Neural progenitor cell (in vitro differentiated cells): ENCODE data around the gene UBXN11. TPM values are rescaled to one million over a fixed set of nuclear protein-coding genes. Genes with fewer than 3 reads are reported as not detected.

Source experiments
- DNase-seq: peaks from one replicate; pipeline ENCODE4 v3.0.0-alpha.2; 2016; ENCODE audit warnings: low spot score
- H2AFZ ChIP-seq: fragments of 200-600 bp; sonication (generic); replicated peaks from 2 replicates; pipeline ENCODE4 v1.6.1; 2016; ENCODE audit warnings: antibody characterized with exemption
- H3F3A ChIP-seq: fragments of 200-600 bp; sonication (generic); 2 replicates; pipeline ENCODE4 v1.6.1; 2016; ENCODE audit warnings: antibody characterized with exemption, low read depth
- H3K27ac ChIP-seq: fragments of 200-600 bp; sonication (generic); 2 replicates; pipeline ENCODE4 v1.5.1; 2016; ENCODE audit warnings: mild to moderate bottlenecking
- H3K27me3 ChIP-seq: fragments of 200-600 bp; sonication (generic); 2 replicates; pipeline ENCODE4 v1.6.1; 2016; ENCODE audit warnings: mild to moderate bottlenecking, moderate library complexity
- H3K36me3 ChIP-seq: fragments of 200-600 bp; sonication (generic); 2 replicates; pipeline ENCODE4 v1.5.1; 2016
- H3K4me1 ChIP-seq: fragments of 200-600 bp; sonication (generic); 2 replicates; pipeline ENCODE4 v1.6.1; 2016; ENCODE audit warnings: mixed run types
- H3K4me2 ChIP-seq: fragments of 200-600 bp; sonication (generic); 2 replicates; pipeline ENCODE4 v1.6.1; 2016
- H3K4me3 ChIP-seq: fragments of 200-600 bp; sonication (generic); 2 replicates; pipeline ENCODE4 v1.5.1; 2016
- H3K79me2 ChIP-seq: fragments of 200-600 bp; sonication (generic); 2 replicates; pipeline ENCODE4 v1.6.1; 2016; ENCODE audit warnings: low read depth
- H3K9ac ChIP-seq: fragments of 200-600 bp; sonication (generic); 2 replicates; pipeline ENCODE4 v1.6.1; 2016
- H3K9me3 ChIP-seq: fragments of 200-600 bp; sonication (generic); 2 replicates; pipeline ENCODE4 v1.5.1; 2016; ENCODE audit warnings: low read depth
- H4K20me1 ChIP-seq: fragments of 200-600 bp; sonication (generic); 2 replicates; pipeline ENCODE4 v1.6.1; 2016; ENCODE audit warnings: low read depth
- H3K27ac Mint-ChIP-seq: 3 replicates; pipeline ENCODE4 v1.8.0; 2021; ENCODE audit warnings: mixed read lengths
- H3K27me3 Mint-ChIP-seq: 2 replicates; pipeline ENCODE4 v1.8.0; 2022; ENCODE audit warnings: low read depth, mild to moderate bottlenecking, inconsistent platforms, moderate library complexity, mixed read lengths; ENCODE audit not compliant: insufficient read depth
- H3K36me3 Mint-ChIP-seq: 3 replicates; pipeline ENCODE4 v1.8.0; 2021; ENCODE audit warnings: mixed read lengths
- H3K4me1 Mint-ChIP-seq: 3 replicates; pipeline ENCODE4 v1.8.0; 2021; ENCODE audit warnings: mixed read lengths
- H3K4me3 Mint-ChIP-seq: 3 replicates; pipeline ENCODE4 v1.8.0; 2021; ENCODE audit warnings: mild to moderate bottlenecking, moderate library complexity, mixed read lengths
- H3K9me3 Mint-ChIP-seq: 3 replicates; pipeline ENCODE4 v1.8.0; 2020; ENCODE audit warnings: mixed read lengths
- EZH2 ChIP-seq: fragments of 200-600 bp; sonication (generic); IDR thresholded peaks from 2 replicates; pipeline ENCODE4 v1.6.1; 2017; ENCODE audit warnings: antibody characterized with exemption, mild to moderate bottlenecking, moderate library complexity
- EZH2phosphoT487 ChIP-seq: fragments of 200-600 bp; sonication (generic); IDR thresholded peaks from 2 replicates; pipeline ENCODE4 v1.6.1; 2017; ENCODE audit warnings: antibody characterized with exemption
- total RNA-seq: library from RNA; depleted of rRNA; stranded (reverse); fragments of >200 nt; gene quantifications from 2 replicates; pipeline ENCODE4 v1.2.3, GENCODE V29; 2015; ENCODE audit warnings: low replicate concordance
- TF ChIP-seq, protein P1 (sequence below): fragments of 200-600 bp; sonication (generic); IDR thresholded peaks from 2 replicates; pipeline ENCODE4 v1.5.1; 2017; ENCODE audit warnings: antibody characterized with exemption, mild to moderate bottlenecking

UBXN11 gene
- total RNA-seq, 1 donor from 2014 or later: 5.9 TPM

DNA sequence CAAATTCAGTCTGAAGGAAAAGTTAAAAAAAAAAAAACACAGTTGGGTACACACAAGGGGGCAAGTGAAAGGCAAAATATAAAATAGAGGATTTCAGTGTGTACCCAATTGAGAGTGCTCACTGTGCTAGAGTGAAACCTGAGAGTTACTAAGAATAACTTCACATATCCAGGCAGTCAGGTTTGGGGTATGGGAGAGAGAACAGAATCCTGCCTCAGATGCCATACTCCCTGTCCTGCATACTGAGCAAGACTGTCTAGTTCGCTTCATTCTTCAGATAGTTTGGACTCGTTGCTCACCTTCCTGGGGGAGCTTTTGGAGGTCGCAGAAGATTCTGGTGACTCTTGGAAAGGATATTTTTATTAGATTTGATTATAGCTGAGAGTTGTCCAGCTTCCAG, 52.0 kb downstream of the UBXN11 start:
- H3K36me3 ChIP-seq: peaks cover 4% of the 10 kb centered on the region
- no peak for DNase-seq
- no peak overlapping the region for H3K4me2 ChIP-seq
- no peak overlapping the region for H3K27ac ChIP-seq
- Mint-ChIP-seq H3K4me1 (no peaks in the 10 kb centered on the region), H3K9me3 (peaks cover 7% of the 10 kb centered on the region), H3K27me3 (peaks cover 11% of the 10 kb centered on the region), H3K27ac (no peak overlapping the region), H3K4me3 (no peak overlapping the region), H3K36me3 (peaks cover 55% of the 10 kb centered on the region)
- H3F3A ChIP-seq: no peaks in the 10 kb centered on the region
- no peak overlapping the region for H3K9ac ChIP-seq
- no peaks in the 10 kb centered on the region for H3K9me3 ChIP-seq
- no peaks in the 10 kb centered on the region for H3K27me3 ChIP-seq
- no peak overlapping the region for H2AFZ ChIP-seq
- peaks cover 20% of the 10 kb centered on the region for H3K79me2 ChIP-seq
- H3K4me1 ChIP-seq: no peaks in the 10 kb centered on the region
- no peaks in the 10 kb centered on the region for H4K20me1 ChIP-seq
- TF ChIP-seq EZH2phosphoT487 (no peak), EZH2 (no peak)
- TF ChIP-seq, protein P1, sequence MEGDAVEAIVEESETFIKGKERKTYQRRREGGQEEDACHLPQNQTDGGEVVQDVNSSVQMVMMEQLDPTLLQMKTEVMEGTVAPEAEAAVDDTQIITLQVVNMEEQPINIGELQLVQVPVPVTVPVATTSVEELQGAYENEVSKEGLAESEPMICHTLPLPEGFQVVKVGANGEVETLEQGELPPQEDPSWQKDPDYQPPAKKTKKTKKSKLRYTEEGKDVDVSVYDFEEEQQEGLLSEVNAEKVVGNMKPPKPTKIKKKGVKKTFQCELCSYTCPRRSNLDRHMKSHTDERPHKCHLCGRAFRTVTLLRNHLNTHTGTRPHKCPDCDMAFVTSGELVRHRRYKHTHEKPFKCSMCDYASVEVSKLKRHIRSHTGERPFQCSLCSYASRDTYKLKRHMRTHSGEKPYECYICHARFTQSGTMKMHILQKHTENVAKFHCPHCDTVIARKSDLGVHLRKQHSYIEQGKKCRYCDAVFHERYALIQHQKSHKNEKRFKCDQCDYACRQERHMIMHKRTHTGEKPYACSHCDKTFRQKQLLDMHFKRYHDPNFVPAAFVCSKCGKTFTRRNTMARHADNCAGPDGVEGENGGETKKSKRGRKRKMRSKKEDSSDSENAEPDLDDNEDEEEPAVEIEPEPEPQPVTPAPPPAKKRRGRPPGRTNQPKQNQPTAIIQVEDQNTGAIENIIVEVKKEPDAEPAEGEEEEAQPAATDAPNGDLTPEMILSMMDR: no peak
- no peak overlapping the region for H3K4me3 ChIP-seq

DNA sequence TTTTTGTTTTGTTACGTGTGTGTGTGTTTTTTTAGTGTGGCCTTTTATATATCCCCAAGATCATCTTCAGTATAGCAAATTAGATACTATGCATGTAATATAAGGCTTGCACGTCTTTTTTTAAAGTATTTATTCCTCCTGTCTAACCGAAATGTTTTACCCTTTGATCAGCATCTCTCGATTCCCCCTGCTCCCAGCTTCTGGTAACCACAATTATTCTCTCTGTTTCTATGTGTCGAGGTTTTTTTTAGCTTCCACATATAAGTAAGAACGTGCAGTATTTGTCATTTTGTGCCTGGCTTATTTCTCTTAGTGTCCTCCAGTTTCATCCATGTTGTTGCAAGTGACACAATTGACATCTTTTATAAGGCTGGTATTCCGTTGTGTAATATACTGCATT, 53.7 kb downstream of the UBXN11 start:
- Mint-ChIP-seq H3K4me3 (no peak overlapping the region), H3K9me3 (peaks cover 9% of the 10 kb centered on the region), H3K27me3 (peaks cover 10% of the 10 kb centered on the region), H3K36me3 (peaks cover 50% of the 10 kb centered on the region), H3K27ac (no peak overlapping the region), H3K4me1 (no peaks in the 10 kb centered on the region)
- no peak overlapping the region for H3K27ac ChIP-seq
- peaks cover 22% of the 10 kb centered on the region for H3K79me2 ChIP-seq
- H3K4me3 ChIP-seq: no peak overlapping the region
- DNase-seq: no peak
- H4K20me1 ChIP-seq: no peaks in the 10 kb centered on the region
- TF ChIP-seq EZH2: no peak
- TF ChIP-seq, protein P1: no peak
- no peak for TF ChIP-seq EZH2phosphoT487
- no peaks in the 10 kb centered on the region for H3K4me1 ChIP-seq
- H2AFZ ChIP-seq: no peak overlapping the region
- H3F3A ChIP-seq: no peaks in the 10 kb centered on the region
- peaks cover 4% of the 10 kb centered on the region for H3K36me3 ChIP-seq
- H3K27me3 ChIP-seq: no peaks in the 10 kb centered on the region
- no peak overlapping the region for H3K4me2 ChIP-seq
- no peaks in the 10 kb centered on the region for H3K9me3 ChIP-seq
- no peak overlapping the region for H3K9ac ChIP-seq

DNA sequence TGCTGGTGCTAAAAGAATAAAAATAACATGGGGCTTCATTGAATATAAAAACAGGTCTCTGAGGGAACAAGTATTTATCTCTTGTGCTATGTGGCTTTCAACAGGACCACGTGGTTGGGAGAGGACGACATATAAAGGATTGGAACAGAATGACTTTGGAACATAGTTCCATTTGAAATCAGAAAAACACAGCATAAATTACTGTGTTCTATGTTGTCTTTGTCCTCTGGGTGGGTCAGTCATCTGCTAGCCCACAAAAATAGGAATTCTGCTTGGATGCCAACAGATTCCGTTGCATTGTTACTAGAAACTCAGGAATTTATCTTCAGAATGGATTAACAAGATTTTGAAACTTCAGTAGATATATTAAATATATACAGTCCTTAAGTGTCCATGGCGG, 66.5 kb downstream of the UBXN11 start:
- TF ChIP-seq, protein P1: no peak
- TF ChIP-seq EZH2 (no peak), EZH2phosphoT487 (no peak)
- Histone ChIP-seq H3K4me1 (no peaks in the 10 kb centered on the region), H4K20me1 (peaks cover 54% of the 10 kb centered on the region), H2AFZ (no peak overlapping the region), H3K4me2 (no peak overlapping the region), H3K36me3 (peaks cover 7% of the 10 kb centered on the region), H3K27me3 (no peaks in the 10 kb centered on the region), H3K9ac (no peak overlapping the region), H3K9me3 (no peaks in the 10 kb centered on the region), H3F3A (peaks cover under 1% of the 10 kb centered on the region), H3K4me3 (no peak overlapping the region), H3K27ac (no peak overlapping the region), H3K79me2 (peaks cover 83% of the 10 kb centered on the region)
- Mint-ChIP-seq H3K27me3 (peaks cover 2% of the 10 kb centered on the region), H3K9me3 (peaks cover 2% of the 10 kb centered on the region), H3K4me1 (peaks cover 17% of the 10 kb centered on the region), H3K4me3 (no peak overlapping the region), H3K36me3 (peaks cover 31% of the 10 kb centered on the region), H3K27ac (no peak overlapping the region)
- DNase-seq: no peak
